HUES6 (cell line): ENCODE measurements around the gene JAM3.
"Not testable (repeated sequence)": the region's sequence is repeated elsewhere in the genome, so short reads cannot be mapped to it uniquely, and the experiment has no call there.

ENCODE experiments used
- H3K27ac ChIP-seq: 2 replicates; pipeline ENCODE4 v1.7.0; 2013; ENCODE audit warnings: low read depth, mild to moderate bottlenecking, low read length, inconsistent platforms
- H3K27me3 ChIP-seq: 2 replicates; pipeline ENCODE4 v1.6.1; 2013; ENCODE audit warnings: low read length; ENCODE audit not compliant: control insufficient read depth, insufficient read depth
- H3K36me3 ChIP-seq: 2 replicates; pipeline ENCODE4 v1.6.1; 2013; ENCODE audit warnings: low read length; ENCODE audit not compliant: control insufficient read depth, insufficient read depth
- H3K4me1 ChIP-seq: 2 replicates; pipeline ENCODE4 v1.6.1; 2013; ENCODE audit warnings: low read length; ENCODE audit not compliant: control insufficient read depth, insufficient read depth
- H3K4me3 ChIP-seq: 2 replicates; pipeline ENCODE4 v1.5.1; 2013; ENCODE audit warnings: low read depth, low read length
- H3K9ac ChIP-seq: one replicate; pipeline ENCODE4 v1.6.1; 2013; ENCODE audit warnings: mild to moderate bottlenecking, low read length
- H3K9me3 ChIP-seq: 2 replicates; pipeline ENCODE4 v1.6.1; 2013; ENCODE audit warnings: low read depth, low read length; ENCODE audit not compliant: control insufficient read depth, insufficient read depth

Gene JAM3

GRCh38 chr11:134081258-134081657 lies 12.4 kb downstream of the JAM3 start:
- H3K9me3 ChIP-seq: peaks cover 31% of the 10 kb centered on the region

DNA sequence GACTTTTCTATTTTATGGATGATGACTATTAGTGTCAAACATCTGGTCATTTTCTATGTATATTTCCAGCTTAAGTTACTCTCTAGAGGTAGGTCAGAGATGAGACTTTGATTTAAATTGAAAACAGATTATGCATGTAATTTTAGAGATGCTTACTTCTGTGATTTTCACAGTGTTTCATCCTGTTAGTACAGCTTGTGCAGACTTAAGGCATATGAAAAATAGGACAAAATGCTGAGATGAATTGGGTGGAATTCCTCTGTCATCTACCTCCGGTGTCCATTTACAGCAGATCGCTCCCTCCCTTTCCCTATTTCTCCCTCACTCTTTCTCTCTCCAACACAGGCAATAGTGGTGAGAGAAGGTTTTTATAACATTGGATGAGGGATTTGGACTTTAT lies 14.1 kb downstream of the JAM3 start:
- Histone ChIP-seq H3K27ac (no peak overlapping the region), H3K9me3 (peaks cover 31% of the 10 kb centered on the region), H3K4me3 (no peak overlapping the region), H3K9ac (no peak overlapping the region), H3K4me1 (no peaks in the 10 kb centered on the region), H3K27me3 (no peaks in the 10 kb centered on the region), H3K36me3 (no peaks in the 10 kb centered on the region)

More at GRCh38 chr11:134081258-134081657, 12.4 kb downstream of the JAM3 start:
- not testable (repeated sequence) for H3K27me3 ChIP-seq, H3K9ac ChIP-seq, H3K36me3 ChIP-seq, H3K4me3 ChIP-seq, H3K4me1 ChIP-seq, H3K27ac ChIP-seq

DNA sequence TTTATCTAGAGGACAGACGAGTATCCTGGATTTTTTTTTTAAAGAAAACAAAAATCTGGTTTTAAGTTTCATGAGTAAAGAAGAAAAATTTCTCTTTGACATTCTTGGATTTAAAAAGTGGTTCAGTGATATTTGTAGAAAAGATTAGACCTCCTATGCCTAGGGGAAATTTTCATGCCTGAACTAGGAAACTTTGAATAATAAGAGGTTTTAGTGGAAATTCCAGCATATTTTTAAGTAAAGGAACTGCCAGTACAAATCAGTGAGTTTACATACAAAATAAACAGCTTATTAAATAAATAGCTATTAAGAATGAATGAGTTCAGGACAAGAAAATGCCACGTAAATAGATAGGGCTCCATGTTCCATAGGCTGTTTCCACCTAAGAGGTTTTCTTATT lies 17.5 kb downstream of the JAM3 start:
- H3K27me3 ChIP-seq: no peaks in the 10 kb centered on the region
- H3K36me3 ChIP-seq: no peaks in the 10 kb centered on the region
- H3K4me1 ChIP-seq: no peaks in the 10 kb centered on the region
- H3K9ac ChIP-seq: no peak overlapping the region
- H3K4me3 ChIP-seq: no peak overlapping the region
- H3K9me3 ChIP-seq: peaks cover 13% of the 10 kb centered on the region
- H3K27ac ChIP-seq: no peak overlapping the region

DNA sequence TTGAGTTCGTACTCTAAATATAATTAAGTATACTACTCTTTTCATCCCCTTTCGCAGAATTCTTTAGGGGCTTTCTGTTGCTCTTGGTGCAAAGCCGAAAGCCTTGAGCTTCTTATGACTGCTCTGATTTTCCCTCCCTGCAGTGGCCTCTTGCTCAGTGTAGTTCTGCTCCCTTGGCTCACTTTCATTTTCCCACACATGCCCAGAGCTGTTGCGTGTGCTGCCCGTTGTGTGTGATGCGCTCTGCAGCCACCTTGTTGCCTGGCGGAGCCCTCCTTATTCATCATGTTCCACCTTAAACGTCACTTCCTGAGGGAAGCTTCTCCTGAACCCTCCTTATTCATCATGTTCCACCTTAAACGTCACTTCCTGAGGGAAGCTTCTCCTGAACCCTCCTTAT lies 23.1 kb downstream of the JAM3 start:
- not testable (repeated sequence) for H3K36me3 ChIP-seq, H3K9ac ChIP-seq, H3K4me3 ChIP-seq, H3K4me1 ChIP-seq, H3K27me3 ChIP-seq, H3K27ac ChIP-seq, H3K9me3 ChIP-seq

DNA sequence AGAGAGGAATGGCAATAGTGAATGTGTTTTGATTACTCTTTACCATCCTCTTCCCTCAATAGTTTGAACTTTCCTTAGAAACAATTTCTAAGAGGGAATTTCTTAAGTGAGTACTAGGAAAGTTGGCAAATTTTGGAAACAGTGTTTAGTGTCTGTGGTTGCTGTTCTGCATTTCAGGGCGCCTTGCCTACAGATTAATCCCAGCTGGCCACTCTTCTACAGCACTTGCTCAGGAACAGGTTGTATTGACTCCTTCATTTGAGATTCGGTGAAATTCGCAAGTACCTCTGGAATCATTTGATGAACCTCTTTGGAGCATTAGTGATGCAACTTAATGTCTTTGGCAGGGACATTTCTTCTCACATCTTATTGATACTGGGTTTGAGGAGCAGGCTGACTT lies 28.3 kb downstream of the JAM3 start:
- peaks cover 11% of the 10 kb centered on the region for H3K9me3 ChIP-seq
- no peaks in the 10 kb centered on the region for H3K27me3 ChIP-seq
- no peaks in the 10 kb centered on the region for H3K36me3 ChIP-seq
- H3K9ac ChIP-seq: no peak overlapping the region
- no peak overlapping the region for H3K4me3 ChIP-seq
- no peak overlapping the region for H3K27ac ChIP-seq
- peaks cover 6% of the 10 kb centered on the region; the same call in 1 of the 2 replicates for H3K4me1 ChIP-seq

DNA sequence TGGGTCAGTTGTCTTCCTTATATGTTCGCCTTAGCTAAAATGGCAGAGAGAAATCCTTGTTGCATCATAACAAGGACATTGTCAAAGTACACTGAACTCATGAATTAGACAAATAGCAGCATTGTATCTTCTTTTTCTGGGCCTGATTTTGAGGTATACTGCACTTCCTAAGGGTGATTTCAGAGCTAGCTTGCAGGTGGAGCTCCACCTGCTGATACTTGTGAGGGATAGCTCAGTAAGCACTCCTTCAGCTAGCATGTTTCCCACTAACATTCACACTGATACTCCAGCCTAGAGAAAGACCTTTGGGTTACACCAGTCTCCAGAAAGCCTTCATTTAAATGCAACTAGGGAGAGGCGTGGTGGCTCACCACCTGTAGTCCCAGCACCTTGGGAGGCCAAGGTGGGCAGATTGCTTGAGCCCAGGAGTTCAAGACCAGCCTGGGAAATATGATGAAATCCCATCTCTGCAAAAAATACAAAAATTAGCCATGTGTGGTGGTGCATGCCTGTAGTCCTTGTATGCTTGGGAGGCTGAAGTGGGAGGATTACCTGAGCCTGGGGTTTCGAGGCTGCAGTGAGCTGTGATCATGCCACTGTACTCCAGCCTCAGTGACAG lies 29.8 kb downstream of the JAM3 start:
- no peaks in the 10 kb centered on the region for H3K27me3 ChIP-seq
- peaks cover 6% of the 10 kb centered on the region; the same call in 1 of the 2 replicates for H3K4me1 ChIP-seq
- no peak overlapping the region for H3K4me3 ChIP-seq

GRCh38 chr11:134100171-134100570 lies 31.3 kb downstream of the JAM3 start:
- no peaks in the 10 kb centered on the region for H3K36me3 ChIP-seq
- H3K9me3 ChIP-seq: peaks cover 11% of the 10 kb centered on the region
- peaks cover 6% of the 10 kb centered on the region; the same call in 1 of the 2 replicates for H3K4me1 ChIP-seq
- H3K9ac ChIP-seq: no peak overlapping the region
- no peak overlapping the region for H3K4me3 ChIP-seq
- no peaks in the 10 kb centered on the region for H3K27me3 ChIP-seq
- no peak overlapping the region for H3K27ac ChIP-seq

More for the DNA sequence above, 29.8 kb downstream of the JAM3 start:
- H3K9ac ChIP-seq: no peak overlapping the region
- no peak overlapping the region for H3K27ac ChIP-seq
- peaks cover 11% of the 10 kb centered on the region for H3K9me3 ChIP-seq
- H3K36me3 ChIP-seq: no peaks in the 10 kb centered on the region

DNA sequence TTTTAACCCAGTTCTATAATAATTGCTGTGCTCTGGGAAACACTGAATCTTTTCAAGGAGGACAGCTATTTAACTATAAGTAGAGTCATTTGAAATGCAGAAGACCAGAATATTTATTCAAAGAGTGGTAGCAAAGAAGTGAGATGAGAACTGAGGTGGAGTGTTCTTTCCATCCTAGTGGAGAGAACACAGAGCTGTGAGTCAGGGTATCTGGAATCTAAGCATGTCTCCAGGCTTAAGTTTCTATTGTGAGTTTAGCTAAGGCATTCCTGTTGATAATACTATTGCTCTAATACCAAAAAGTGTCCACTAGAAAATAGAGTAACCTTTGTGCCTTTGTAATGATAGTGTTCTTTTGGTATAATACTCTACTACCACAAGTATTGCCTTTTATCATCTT lies 32.4 kb downstream of the JAM3 start:
- Histone ChIP-seq H3K27me3 (no peaks in the 10 kb centered on the region), H3K4me1 (peaks cover 6% of the 10 kb centered on the region; the same call in 1 of the 2 replicates), H3K27ac (no peak overlapping the region), H3K9ac (no peak overlapping the region), H3K9me3 (peaks cover 11% of the 10 kb centered on the region), H3K36me3 (no peaks in the 10 kb centered on the region), H3K4me3 (no peak overlapping the region)

GRCh38 chr11:134110252-134110815 lies 41.5 kb downstream of the JAM3 start:
- H3K9me3 ChIP-seq: 0 out of 2 replicates have a peak, but pooled peaks cover 11% of the 10 kb centered on the region
- H3K9ac ChIP-seq: no peak overlapping the region
- no peak overlapping the region for H3K4me3 ChIP-seq
- no peaks in the 10 kb centered on the region for H3K27me3 ChIP-seq
- no peaks in the 10 kb centered on the region; the same call in 1 of the 2 replicates for H3K36me3 ChIP-seq
- peaks cover 3% of the 10 kb centered on the region; the same call in 1 of the 2 replicates for H3K4me1 ChIP-seq
- H3K27ac ChIP-seq: no peak overlapping the region

- H3K4me1 ChIP-seq: peaks cover 11% of the 10 kb centered on the region
- not testable (repeated sequence) for H3K27ac ChIP-seq, H3K9me3 ChIP-seq, H3K27me3 ChIP-seq, H3K36me3 ChIP-seq, H3K4me3 ChIP-seq, H3K9ac ChIP-seq
Observed at GRCh38 chr11:134113787-134114186, 44.9 kb downstream of the JAM3 start.

DNA sequence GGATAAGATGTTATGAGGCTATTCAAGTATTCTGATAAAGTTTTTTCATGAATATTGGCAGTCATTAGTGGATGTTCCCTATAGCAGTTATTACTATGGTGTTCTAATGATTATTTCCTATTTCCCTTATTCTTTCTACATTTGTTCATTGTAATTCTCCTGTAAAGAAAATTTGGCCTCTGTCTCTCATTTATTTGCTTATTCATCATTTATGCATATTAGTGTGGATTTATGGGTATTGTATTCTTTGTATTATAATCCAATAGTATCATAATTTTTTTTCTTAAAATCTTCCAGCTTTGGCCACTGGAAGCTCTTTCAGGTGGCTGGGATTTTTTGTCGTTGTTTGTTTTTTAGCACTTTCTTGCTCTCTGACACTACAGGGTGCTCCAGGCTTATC lies 47.3 kb downstream of the JAM3 start:
- Histone ChIP-seq H3K4me3 (no peak overlapping the region), H3K36me3 (no peaks in the 10 kb centered on the region; the same call in 1 of the 2 replicates), H3K9ac (no peak overlapping the region), H3K9me3 (0 out of 2 replicates have a peak, but pooled peaks cover 9% of the 10 kb centered on the region), H3K27ac (no peak overlapping the region), H3K4me1 (peaks cover 29% of the 10 kb centered on the region), H3K27me3 (no peaks in the 10 kb centered on the region)
